H4 (cell line): ENCODE data around the gene SMIM5. TPM values are rescaled to one million over a fixed set of nuclear protein-coding genes. Genes with fewer than 3 reads are reported as not detected.

ENCODE experiments used
- DNase-seq: peaks from one replicate; pipeline ENCODE4 v3.0.0-alpha.2; 2015; ENCODE audit warnings: low spot score
- total RNA-seq: library from RNA; depleted of rRNA; stranded (reverse); fragments of >200 nt; shearing (Covaris generic); gene quantifications from 2 replicates; pipeline ENCODE4 v1.2.3, GENCODE V29; 2014

SMIM5 gene
- total RNA-seq, 1 experiment from 2014 or later: not detected

GRCh38 chr17:75639771-75640555 is 6.7 kb downstream of the SMIM5 start:
- DNase-seq: no peak

GRCh38 chr17:75640556-75641119 is 7.4 kb downstream of the SMIM5 start:
- no peak for DNase-seq

DNA sequence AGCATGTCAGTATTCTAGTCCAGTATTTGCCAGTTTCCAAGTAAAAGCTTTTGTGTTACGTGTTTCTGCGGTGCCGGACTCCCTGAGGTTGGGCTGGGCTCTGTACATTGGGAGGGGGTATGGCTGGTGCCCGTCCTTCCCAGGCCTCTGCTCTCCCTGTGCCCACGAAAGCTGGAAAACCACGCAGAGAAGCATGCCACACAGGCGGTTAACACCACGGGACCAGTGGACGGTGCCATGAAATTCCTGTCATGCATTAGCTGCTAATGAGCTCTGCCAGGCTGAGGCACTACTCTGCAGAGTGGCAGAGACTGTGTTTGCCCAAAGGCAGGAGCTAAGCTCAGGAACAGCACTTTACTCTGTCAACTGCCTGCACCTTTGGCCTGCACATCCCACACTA is 8.1 kb downstream of the SMIM5 start:
- no peak for DNase-seq

DNA sequence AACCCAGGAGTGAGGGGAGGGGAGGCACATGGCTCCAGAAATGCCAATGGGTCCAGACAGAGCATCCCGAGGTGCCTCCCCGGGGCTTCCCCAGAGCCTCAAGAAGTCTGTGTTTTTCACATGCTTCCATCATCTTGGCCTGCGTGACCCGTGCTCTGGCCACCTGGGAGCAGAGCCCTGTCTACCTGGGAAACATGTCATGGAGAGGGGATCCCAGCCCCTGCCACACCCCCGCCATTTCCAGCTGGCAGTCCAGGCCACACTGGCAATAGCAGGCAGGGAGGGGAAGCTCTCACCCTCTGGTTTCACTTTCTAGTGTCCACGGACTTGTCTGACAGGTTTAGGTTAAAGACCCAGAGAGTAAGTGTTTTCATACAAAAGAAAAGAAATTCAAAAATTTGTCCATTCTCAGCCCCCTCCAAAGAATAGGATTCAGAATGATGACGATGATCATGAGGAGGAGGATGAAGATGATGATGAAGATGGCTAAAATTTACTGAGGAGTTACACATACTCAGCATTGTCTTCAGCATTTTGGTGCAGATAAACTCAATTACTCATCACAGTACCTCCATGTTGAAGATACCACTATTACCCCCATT is 9.0 kb downstream of the SMIM5 start:
- no peak for DNase-seq

DNA sequence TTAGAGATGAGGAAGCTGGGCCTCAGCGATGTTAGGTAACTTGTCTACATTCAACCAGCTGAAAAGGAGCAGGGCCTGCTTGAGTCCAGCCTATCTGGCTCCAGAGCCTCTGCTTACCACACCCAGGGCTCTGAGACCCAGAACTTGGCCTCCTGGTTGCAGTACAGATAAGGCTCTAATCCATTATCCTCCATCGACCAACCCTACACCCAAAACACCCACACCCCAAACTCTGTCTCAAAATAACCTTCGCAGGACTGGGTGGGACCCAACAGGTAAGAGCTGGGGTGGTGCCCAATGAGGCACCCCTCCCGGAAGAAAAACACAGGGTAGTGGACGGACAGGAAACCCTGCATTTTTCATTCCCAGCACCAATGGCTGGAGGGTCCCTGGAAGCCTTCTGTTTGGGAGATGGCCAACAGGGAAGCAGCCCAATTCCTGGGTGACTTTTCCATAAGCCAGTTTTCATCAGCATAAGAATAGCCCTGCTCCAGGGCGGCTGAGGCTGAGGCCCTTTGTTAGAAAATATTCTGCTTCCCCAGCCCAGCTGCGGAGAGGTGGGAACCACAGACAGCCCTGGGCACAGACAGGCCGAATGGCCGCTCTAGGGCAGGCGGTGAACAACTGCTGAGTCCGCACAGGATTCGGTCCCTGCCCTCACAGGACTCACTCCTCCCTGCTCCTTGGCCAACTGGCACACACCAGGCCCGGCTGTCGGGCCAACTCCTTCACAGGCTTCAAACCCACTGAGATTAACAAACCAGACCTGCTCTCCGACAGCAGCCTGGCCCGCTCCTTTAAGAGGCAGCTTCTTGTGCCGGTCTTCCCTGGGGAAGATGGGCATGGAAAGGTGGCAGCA is 9.8 kb downstream of the SMIM5 start:
- DNase-seq: no peak

- DNase-seq: no peak
These were observed 10.4 kb downstream of the SMIM5 start for GRCh38 chr17:75643643-75644017.

DNA sequence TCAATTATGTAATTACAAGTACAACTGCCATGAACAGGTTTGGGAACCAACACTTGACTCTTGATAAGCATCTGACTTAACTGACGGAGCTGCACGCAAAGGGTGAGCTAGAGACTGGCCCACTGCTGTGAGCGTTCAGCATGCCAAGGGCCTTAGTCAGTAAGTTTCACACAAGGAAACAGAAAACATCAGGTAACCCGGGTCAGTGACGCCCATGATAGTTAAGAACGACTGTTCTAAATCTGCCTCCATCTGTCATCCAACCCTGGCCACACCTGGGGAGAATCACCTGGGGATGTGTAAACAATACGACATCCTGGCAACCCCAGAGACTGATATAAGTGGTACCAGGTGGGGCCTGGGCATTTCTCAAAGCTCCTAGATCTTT is 12.3 kb downstream of the SMIM5 start:
- no peak for DNase-seq

GRCh38 chr17:75645889-75646637 is 12.8 kb downstream of the SMIM5 start:
- no peak for DNase-seq

GRCh38 chr17:75646638-75646992 is 13.4 kb downstream of the SMIM5 start:
- no peak for DNase-seq

GRCh38 chr17:75647061-75647460 is 13.8 kb downstream of the SMIM5 start:
- no peak for DNase-seq

DNA sequence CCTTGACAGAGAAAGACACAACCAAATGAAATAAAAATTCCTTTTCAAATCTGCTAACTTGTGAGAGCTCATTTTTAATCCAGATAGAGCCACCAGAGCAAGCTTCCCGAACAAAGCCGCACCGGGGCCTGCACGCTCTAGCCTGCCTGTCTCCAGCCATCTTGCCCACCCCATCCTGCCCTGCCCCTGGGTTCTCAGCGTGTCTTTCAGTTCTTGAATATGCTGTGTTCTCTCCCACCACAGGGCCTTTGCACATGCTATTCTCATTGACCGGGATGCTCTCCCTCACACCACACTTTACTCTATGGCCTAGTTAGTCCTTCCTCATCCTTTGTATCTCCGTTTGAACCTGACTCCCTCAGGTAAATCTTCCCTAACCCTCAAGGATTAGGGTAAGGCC is 14.7 kb downstream of the SMIM5 start:
- DNase-seq: no peak

DNA sequence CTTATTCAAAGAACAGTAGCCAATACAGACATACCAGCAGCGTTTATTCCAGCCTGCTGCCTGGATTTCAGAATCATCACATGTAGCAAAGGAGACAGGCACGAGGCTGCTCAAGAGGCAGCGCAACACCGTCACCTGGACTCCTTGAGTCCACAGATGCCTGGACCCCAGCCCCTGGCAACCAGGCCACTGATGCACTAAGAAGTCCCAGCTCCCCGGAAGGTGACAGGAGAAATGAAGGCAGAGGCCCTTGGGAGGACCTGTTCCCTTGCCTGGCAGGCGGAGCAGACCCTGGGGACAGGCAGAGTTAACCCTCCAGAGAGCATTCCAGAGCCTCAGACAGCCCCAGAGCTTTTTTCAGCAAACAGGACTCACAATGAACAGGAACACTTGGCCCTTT is 16.5 kb downstream of the SMIM5 start:
- DNase-seq: no peak

DNA sequence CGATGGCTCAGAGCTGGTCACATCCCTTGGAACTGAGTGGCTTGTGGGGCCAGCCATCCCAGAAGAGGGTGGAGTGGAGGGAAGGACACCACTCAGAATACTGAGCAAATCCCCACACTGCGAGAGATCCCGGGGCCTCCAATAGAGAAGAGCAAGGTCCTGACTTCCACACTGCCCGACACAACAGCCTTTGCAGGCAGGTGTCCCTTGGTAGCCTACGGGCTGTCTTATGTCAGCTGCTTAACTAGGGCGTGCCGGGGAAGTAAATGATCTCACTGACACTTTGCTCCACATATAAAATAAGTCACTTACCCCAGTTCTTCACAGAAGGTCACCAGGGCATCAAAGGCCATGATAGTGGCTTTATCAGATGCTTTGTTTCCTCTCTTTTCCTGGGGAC is 17.6 kb downstream of the SMIM5 start:
- DNase-seq: no peak

DNA sequence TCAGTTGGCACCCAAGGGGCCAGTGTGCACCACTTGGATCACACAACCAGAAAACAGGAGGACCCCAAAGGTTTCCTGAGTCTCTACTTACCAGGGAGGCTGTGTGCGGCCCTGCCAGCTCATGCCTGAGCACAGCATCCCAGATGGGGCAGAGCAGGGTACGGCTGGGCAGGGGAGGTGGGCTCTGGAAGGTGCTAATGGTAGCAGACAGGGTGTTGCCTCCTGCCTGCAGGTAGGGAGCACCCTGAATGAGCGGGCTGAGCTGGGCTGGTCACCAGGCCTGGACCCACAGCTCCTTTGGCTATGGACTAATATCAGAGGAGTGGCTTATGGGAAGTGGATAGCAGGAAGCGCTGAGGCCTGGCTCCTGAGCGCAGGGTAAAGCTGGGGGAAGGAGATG is 19.1 kb downstream of the SMIM5 start:
- DNase-seq: no peak

DNA sequence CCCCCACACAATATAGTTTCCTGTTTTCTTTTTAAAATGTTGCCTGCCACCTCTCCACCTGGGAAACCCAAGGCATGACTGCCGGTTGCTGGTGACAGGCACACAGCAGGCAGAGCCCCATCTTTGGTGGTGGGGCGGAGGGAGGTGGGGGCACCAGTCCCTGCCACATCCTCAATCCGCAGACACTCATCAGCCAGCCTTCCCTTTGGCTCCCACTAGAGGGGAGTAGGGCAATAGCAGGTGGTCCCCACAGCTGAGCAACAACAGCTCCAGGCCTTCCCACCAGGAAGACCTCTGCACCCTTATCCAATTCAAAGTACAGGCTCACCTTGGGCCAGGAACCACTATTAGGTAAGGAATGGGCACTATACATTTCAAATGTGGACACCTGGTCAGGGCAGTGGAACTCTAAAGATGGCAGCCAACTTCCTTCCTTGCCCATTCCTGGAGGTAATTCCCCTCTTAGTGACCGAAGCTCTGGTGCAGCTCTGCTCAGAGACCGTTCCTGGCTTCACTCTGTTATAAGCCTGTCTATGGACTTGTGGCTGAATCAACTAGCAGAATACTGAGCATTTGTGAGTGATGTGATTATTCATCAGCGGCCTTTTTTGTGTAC is 19.8 kb downstream of the SMIM5 start:
- DNase-seq: no peak

DNA sequence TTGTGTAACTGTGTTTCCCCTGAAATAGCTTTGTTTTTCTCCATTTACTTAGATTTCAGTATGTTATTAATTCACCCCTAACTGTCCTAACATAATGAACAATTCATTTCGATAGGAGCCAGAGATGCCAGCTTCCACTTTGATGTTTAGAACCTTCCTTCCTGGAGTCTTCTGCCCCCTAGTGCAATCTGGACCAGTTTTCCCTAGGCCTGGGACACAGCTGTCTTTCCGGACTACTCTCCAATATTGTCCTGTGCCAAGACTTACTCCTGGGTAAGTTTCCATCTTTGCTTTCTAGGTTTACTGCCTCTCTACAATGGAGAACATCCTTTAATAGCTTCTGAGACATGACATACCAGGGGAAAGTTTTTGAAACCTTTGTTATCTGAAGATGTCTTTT is 20.9 kb downstream of the SMIM5 start:
- no peak for DNase-seq

GRCh38 chr17:75658237-75658636 is 25.0 kb downstream of the SMIM5 start:
- DNase-seq: no peak

DNA sequence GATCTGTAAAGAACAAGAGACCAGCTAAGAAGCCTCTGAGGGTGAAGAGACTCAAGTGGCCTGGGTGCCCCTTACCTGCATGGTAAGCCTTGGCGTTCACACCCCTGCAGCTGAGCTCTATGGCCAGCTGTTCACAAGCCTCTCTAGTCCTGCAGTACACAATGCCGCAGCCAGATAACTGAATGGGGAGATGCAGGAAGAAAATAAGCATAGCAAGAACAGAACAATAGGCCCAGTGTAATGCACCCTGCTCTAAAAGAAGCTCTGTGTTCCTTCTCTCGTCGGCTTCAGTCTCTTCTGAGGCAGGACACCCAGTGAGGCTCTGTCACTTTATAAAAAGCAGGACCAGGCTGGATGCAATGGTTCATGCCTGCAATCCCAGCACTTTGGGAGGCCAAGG is 28.3 kb downstream of the SMIM5 start:
- no peak for DNase-seq

DNA sequence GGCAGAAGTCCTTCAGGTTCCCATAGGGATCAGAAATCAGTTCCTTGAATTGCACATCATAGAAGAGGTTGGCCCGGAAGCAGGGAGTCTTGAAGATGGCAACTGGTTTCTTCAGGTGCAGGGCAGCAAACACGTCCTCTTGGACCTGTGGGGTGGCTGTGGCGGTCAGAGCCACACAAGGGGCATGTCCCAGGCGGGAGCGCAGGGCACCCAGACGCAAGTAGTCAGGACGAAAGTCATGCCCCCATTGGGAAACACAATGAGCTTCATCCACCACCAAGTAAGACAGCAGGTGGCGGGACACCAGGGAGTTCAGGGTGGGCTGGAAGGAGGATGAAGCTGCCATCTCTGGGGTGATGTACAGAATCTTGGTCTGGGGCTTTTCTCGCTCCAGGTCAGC is 29.3 kb downstream of the SMIM5 start:
- DNase-seq: no peak

DNA sequence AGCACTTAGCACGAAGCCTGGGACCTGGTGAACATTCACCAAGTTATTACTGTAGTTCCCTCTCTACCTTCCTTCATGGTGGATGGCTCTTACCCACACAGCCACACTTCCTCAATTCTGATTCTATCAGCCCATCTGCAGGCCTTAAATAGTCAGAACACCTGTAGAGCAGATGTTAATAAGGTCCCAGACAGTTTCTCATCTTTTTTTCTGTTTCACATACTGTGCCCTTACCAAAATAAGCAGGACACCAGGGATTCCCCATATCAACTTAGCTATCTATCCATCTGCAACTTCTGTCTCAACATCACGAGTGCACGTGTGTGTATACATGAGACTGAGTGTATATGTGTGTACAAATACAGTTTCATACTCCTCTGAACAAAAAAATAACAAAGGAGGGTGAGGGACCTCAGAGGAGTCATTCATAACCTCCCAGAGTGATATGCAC is 30.9 kb downstream of the SMIM5 start:
- DNase-seq: no peak

DNA sequence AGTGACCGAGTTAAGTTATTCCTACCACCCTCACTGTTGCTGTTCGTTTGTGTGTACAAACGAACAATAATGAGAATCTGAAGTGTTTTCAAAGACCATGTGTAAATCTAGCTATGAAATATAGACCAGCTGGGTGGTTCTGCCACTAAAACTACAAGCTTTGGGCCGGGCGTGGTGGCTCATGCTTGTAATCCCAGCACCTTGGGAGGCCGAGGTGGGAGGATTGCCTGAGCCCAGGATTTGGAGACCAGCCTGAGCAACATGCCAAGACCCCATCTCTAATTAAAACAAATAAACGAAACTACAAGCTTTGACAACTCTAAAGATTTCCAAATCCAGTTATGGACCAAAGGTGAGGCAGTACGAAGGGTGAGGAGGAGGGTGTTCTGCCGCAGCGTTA is 32.7 kb downstream of the SMIM5 start:
- DNase-seq: no peak
